Smooth muscle cell (in vitro differentiated cells): Measurements from ENCODE around the gene DENND6B. TPM values are rescaled to one million over a fixed set of nuclear protein-coding genes. Genes with fewer than 3 reads are reported as not detected.
"Not testable (repeated sequence)": the region's sequence is repeated elsewhere in the genome, so short reads cannot be mapped to it uniquely, and the experiment has no call there.

ENCODE experiments used
- DNase-seq: peaks from one replicate; lab custom pipeline; 2025; ENCODE audit not compliant: unreplicated experiment; lab: John Stamatoyannopoulos, UW
- H2AFZ ChIP-seq: fragments of 200-600 bp; sonication (generic); 2 replicates; pipeline ENCODE4 v1.6.0; 2016; ENCODE audit warnings: antibody characterized with exemption, low read depth, mild to moderate bottlenecking
- H3F3A ChIP-seq: fragments of 200-600 bp; sonication (generic); 2 replicates; pipeline ENCODE4 v1.6.0; 2017; ENCODE audit warnings: antibody characterized with exemption, low read depth
- H3K27ac ChIP-seq: fragments of 200-600 bp; sonication (generic); 2 replicates; pipeline ENCODE4 v1.5.1; 2016; ENCODE audit warnings: low read depth, mild to moderate bottlenecking
- H3K27me3 ChIP-seq: fragments of 200-600 bp; sonication (generic); 2 replicates; pipeline ENCODE4 v1.6.1; 2016; ENCODE audit warnings: low read depth, mild to moderate bottlenecking
- H3K36me3 ChIP-seq: fragments of 200-600 bp; sonication (generic); 2 replicates; pipeline ENCODE4 v1.5.1; 2016; ENCODE audit warnings: low read depth
- H3K4me1 ChIP-seq: fragments of 200-600 bp; sonication (generic); 2 replicates; pipeline ENCODE4 v1.5.1; 2016; ENCODE audit warnings: low read depth
- H3K4me2 ChIP-seq: fragments of 200-600 bp; sonication (generic); 2 replicates; pipeline ENCODE4 v1.6.0; 2016; ENCODE audit warnings: mild to moderate bottlenecking
- H3K4me3 ChIP-seq: fragments of 200-600 bp; sonication (generic); 2 replicates; pipeline ENCODE4 v1.5.1; 2016; ENCODE audit warnings: mild to moderate bottlenecking
- H3K79me2 ChIP-seq: fragments of 200-600 bp; sonication (generic); 2 replicates; pipeline ENCODE4 v1.6.0; 2016; ENCODE audit warnings: low read depth, mild to moderate bottlenecking
- H3K9ac ChIP-seq: fragments of 200-600 bp; sonication (generic); 2 replicates; pipeline ENCODE4 v1.6.0; 2016; ENCODE audit warnings: low read depth
- H3K9me3 ChIP-seq: fragments of 200-600 bp; sonication (generic); replicated peaks from 2 replicates; pipeline ENCODE4 v1.5.1; 2016; ENCODE audit warnings: low read depth
- H4K20me1 ChIP-seq: fragments of 200-600 bp; sonication (generic); 2 replicates; pipeline ENCODE4 v1.6.0; 2016; ENCODE audit warnings: low read depth
- CTCF ChIP-seq: fragments of 200-600 bp; sonication (generic); IDR thresholded peaks from 2 replicates; pipeline ENCODE4 v1.5.1; 2017; ENCODE audit warnings: borderline replicate concordance, mild to moderate bottlenecking, antibody characterized with exemption; ENCODE audit not compliant: insufficient read depth, poor library complexity, severe bottlenecking
- WGBS: methylation state at CpG from one replicate; pipeline ENCODE4 v1.1.7; 2016; ENCODE audit warnings: low lambda C conversion rate; 5-methylcytosine and 5-hydroxymethylcytosine counted together
- polyA plus RNA-seq: library from polyadenylated mRNA; unstranded; fragments of >200 nt; fragmentation: Nextera tagmentation; extraction: Ambion mirVana; gene quantifications from 2 replicates; pipeline ENCODE4 v1.2.1, GENCODE V29; 2016
- total RNA-seq: library from RNA; depleted of rRNA; stranded (reverse); fragments of >200 nt; gene quantifications from 2 replicates; pipeline ENCODE4 v1.2.3, GENCODE V29; 2014

The DENND6B gene
- total and polyA plus RNA-seq, 2 experiments from 2014 or later: 3.1 to 7.8 TPM

- Histone ChIP-seq H3K79me2 (no peaks in the 10 kb centered on the region), H3K4me2 (no peak overlapping the region), H3K27ac (no peak overlapping the region), H4K20me1 (no peaks in the 10 kb centered on the region), H3K36me3 (no peaks in the 10 kb centered on the region), H3K4me1 (no peaks in the 10 kb centered on the region), H3K4me3 (no peak overlapping the region), H3K9ac (no peak overlapping the region), H3K9me3 (no peaks in the 10 kb centered on the region), H2AFZ (no peak overlapping the region), H3K27me3 (no peaks in the 10 kb centered on the region), H3F3A (peaks cover 3% of the 10 kb centered on the region)
- no peak for DNase-seq
- TF ChIP-seq CTCF: no peak
- WGBS: over 99% methylated on average over 12 of the region's 13 CpGs
Measured at GRCh38 chr22:50337262-50338041, 10.6 kb upstream of the DENND6B start.

- 92% methylated on average over 5 of the region's 5 CpGs for WGBS
- H3K27ac ChIP-seq, H3K4me3 ChIP-seq, H3K79me2 ChIP-seq, H3K9me3 ChIP-seq, H3K4me2 ChIP-seq, H2AFZ ChIP-seq, H3K4me1 ChIP-seq, H4K20me1 ChIP-seq, H3K27me3 ChIP-seq, H3F3A ChIP-seq, DNase-seq, H3K9ac ChIP-seq, H3K36me3 ChIP-seq: not testable (repeated sequence)
Measured at GRCh38 chr22:50334433-50334832, 7.6 kb upstream of the DENND6B start.

GRCh38 chr22:50329236-50329635 lies 2.4 kb upstream of the DENND6B start:
- Histone ChIP-seq H3F3A (no peaks in the 10 kb centered on the region), H2AFZ (no peak overlapping the region), H3K27me3 (no peaks in the 10 kb centered on the region), H3K36me3 (no peaks in the 10 kb centered on the region), H3K9me3 (no peaks in the 10 kb centered on the region), H3K27ac (no peak overlapping the region), H3K4me1 (peaks cover 15% of the 10 kb centered on the region), H3K9ac (no peak overlapping the region), H3K79me2 (peaks cover 4% of the 10 kb centered on the region), H3K4me2 (no peak overlapping the region), H4K20me1 (no peaks in the 10 kb centered on the region), H3K4me3 (no peak overlapping the region)
- no peak for TF ChIP-seq CTCF
- no peak for DNase-seq
- 93% methylated on average over 6 of the region's 6 CpGs for WGBS

- Histone ChIP-seq H3F3A (no peaks in the 10 kb centered on the region), H2AFZ (peak overlapping the region; percentile 96), H3K4me1 (peaks cover 15% of the 10 kb centered on the region), H3K36me3 (no peaks in the 10 kb centered on the region), H3K27me3 (no peaks in the 10 kb centered on the region), H3K4me3 (peak overlapping the region; percentile 90), H3K9ac (peak overlapping the region; percentile 91), H3K4me2 (peak overlapping the region; percentile 98), H3K79me2 (peaks cover 4% of the 10 kb centered on the region), H3K27ac (peak overlapping the region; percentile 53), H4K20me1 (no peaks in the 10 kb centered on the region), H3K9me3 (no peaks in the 10 kb centered on the region)
- no peak for TF ChIP-seq CTCF
- no peak for DNase-seq
- 92% methylated on average over 22 of the region's 22 CpGs for WGBS
Measured at GRCh38 chr22:50327711-50328019, 853 bp upstream of the DENND6B start.
